Astrocyte (in vitro differentiated cells and primary cell): ENCODE data around the gene MYH13.

Source experiments
- EZH2 ChIP-seq: IDR thresholded peaks from 2 replicates; pipeline ENCODE4 v1.6.1; 2012; ENCODE audit warnings: mild to moderate bottlenecking, low read length, inconsistent platforms; ENCODE audit not compliant: insufficient read depth
- TF ChIP-seq, protein P1 (sequence below): IDR thresholded peaks from 2 replicates; pipeline ENCODE4 v1.5.1; 2011; ENCODE audit warnings: low read depth, mild to moderate bottlenecking, inconsistent platforms, low read length, moderate library complexity; ENCODE audit not compliant: insufficient read depth

DNA sequence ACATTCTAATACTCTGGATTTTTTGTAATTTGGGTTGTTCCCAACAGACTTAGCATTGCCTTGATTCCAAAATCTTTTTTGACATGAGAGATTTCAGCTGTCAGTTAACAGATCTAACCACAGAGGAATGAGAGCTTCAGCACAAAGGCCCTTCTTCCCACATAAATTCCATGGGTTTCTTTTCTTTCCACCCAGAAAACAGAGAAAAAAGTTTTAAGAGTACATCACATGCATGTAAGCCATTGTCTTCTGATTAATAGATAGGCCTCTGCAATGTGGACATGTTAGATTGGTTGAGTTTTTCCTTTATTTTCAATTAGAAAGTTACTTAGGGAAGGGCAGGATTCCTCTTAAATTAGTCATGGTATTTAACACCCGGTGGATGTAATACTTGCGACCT is 48.0 kb upstream of the MYH13 start:
- TF ChIP-seq, protein P1, sequence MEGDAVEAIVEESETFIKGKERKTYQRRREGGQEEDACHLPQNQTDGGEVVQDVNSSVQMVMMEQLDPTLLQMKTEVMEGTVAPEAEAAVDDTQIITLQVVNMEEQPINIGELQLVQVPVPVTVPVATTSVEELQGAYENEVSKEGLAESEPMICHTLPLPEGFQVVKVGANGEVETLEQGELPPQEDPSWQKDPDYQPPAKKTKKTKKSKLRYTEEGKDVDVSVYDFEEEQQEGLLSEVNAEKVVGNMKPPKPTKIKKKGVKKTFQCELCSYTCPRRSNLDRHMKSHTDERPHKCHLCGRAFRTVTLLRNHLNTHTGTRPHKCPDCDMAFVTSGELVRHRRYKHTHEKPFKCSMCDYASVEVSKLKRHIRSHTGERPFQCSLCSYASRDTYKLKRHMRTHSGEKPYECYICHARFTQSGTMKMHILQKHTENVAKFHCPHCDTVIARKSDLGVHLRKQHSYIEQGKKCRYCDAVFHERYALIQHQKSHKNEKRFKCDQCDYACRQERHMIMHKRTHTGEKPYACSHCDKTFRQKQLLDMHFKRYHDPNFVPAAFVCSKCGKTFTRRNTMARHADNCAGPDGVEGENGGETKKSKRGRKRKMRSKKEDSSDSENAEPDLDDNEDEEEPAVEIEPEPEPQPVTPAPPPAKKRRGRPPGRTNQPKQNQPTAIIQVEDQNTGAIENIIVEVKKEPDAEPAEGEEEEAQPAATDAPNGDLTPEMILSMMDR = no peak
- no peak for TF ChIP-seq EZH2
